HepG2 (cell line): ENCODE data around the gene SENP5. TPM values are rescaled to one million over a fixed set of nuclear protein-coding genes. Genes with fewer than 3 reads are reported as not detected.
A peak's percentile ranks its signal among the peaks of the same experiment; 100 is the strongest.

Experiments
- AGO2 ChIP-seq: fragments of 200-400 bp; formaldehyde crosslinking; optimal IDR thresholded peaks from 2 replicates; pipeline ENCODE3; 2017; ENCODE audit warnings: mild to moderate bottlenecking, low read depth, low read length, moderate library complexity
- FOXC1 ChIP-seq: sonication (generic); formaldehyde crosslinking; IDR thresholded peaks from 2 replicates; pipeline ENCODE4 v1.8.0; 2022; ENCODE audit warnings: mild to moderate bottlenecking, missing genetic modification reagents, borderline replicate concordance
- NFYC ChIP-seq: IDR thresholded peaks from 2 replicates; pipeline ENCODE4 v1.6.1; 2016; ENCODE audit warnings: missing genetic modification reagents, missing compliant biosample characterization
- NR2C2 ChIP-seq: sonication (generic); formaldehyde crosslinking; IDR thresholded peaks from 2 replicates; pipeline ENCODE4 v1.4.0; 2020; ENCODE audit warnings: missing genetic modification reagents, mild to moderate bottlenecking, moderate library complexity, borderline replicate concordance
- POLR2AphosphoS2 ChIP-seq: IDR thresholded peaks from 2 replicates; pipeline ENCODE4 v1.6.1; 2011; ENCODE audit warnings: low read depth, low read length, improper control_type of control experiment
- REPIN1 ChIP-seq: sonication (generic); formaldehyde crosslinking; IDR thresholded peaks from 2 replicates; pipeline ENCODE4 v1.8.0; 2022; ENCODE audit warnings: missing genetic modification reagents, low read depth, mild to moderate bottlenecking, borderline replicate concordance
- SIX4 ChIP-seq: sonication (generic); formaldehyde crosslinking; IDR thresholded peaks from 2 replicates; pipeline ENCODE4 v1.4.0; 2020; ENCODE audit warnings: missing genetic modification reagents
- SRY ChIP-seq: sonication (generic); formaldehyde crosslinking; IDR thresholded peaks from 2 replicates; pipeline ENCODE4 v1.8.0; 2022; ENCODE audit warnings: mild to moderate bottlenecking, missing genetic modification reagents
- ZNF431 ChIP-seq: sonication (generic); formaldehyde crosslinking; IDR thresholded peaks from 2 replicates; pipeline ENCODE4 v1.9.0; 2022; ENCODE audit warnings: missing genetic modification reagents, low read depth, mild to moderate bottlenecking, borderline replicate concordance
- polyA plus RNA-seq, 8 experiments: library from polyadenylated mRNA; depleted of rRNA in 3 of 8; stranded (reverse) in 7 of 8; unstranded in 1 of 8; fragments of >200 nt; fragmentation: Illumina TruSeq in 4 of 8; extraction: Trizol in 4 of 8; gene quantifications; 2 replicates each; pipeline versions ENCODE4 v1.2.1 to v1.2.3, GENCODE V29; 2011 to 2016; ENCODE audit warnings: low read depth in 4 of 8, missing spikeins in 1 of 8, mixed read lengths in 1 of 8; ENCODE audit not compliant: insufficient read depth in 1 of 8
- total RNA-seq, 5 experiments: library from RNA; depleted of rRNA; stranded (reverse); fragments of >200 nt; fragmentation: Illumina TruSeq; extraction: Trizol; gene quantifications; 2 replicates each; pipeline ENCODE4 v1.2.3, GENCODE V29; 2016; ENCODE audit warnings: low read depth in 1 of 5
- TF ChIP-seq, protein P1 (sequence below): sonication (generic); formaldehyde crosslinking; IDR thresholded peaks from 2 replicates; pipeline ENCODE4 v1.4.0; 2020; ENCODE audit warnings: missing genetic modification reagents, borderline replicate concordance
- TF ChIP-seq, protein P2 (sequence below): IDR thresholded peaks from 2 replicates; pipeline ENCODE4 v1.6.1; 2016; ENCODE audit warnings: low read depth, control low read depth
- TF ChIP-seq, protein P3 (sequence below): sonication (generic); formaldehyde crosslinking; conservative IDR thresholded peaks from 2 replicates; pipeline ENCODE4 v1.8.0; 2022; ENCODE audit warnings: mild to moderate bottlenecking, moderate library complexity, missing genetic modification reagents
- TF ChIP-seq, protein P4 (sequence below): sonication (generic); formaldehyde crosslinking; IDR thresholded peaks from 2 replicates; pipeline ENCODE4 v1.4.0; 2020; ENCODE audit warnings: mild to moderate bottlenecking, missing genetic modification reagents
- TF ChIP-seq, protein P5 (sequence below): sonication (generic); formaldehyde crosslinking; IDR thresholded peaks from 2 replicates; pipeline ENCODE4 v1.4.0; 2020; ENCODE audit warnings: missing genetic modification reagents

Gene SENP5
- total and polyA plus RNA-seq, 2 of the 13 experiments (the other 11 are each of a cell fraction or from before 2014, with no cell fraction given) = 17.6 to 30.9 TPM

DNA sequence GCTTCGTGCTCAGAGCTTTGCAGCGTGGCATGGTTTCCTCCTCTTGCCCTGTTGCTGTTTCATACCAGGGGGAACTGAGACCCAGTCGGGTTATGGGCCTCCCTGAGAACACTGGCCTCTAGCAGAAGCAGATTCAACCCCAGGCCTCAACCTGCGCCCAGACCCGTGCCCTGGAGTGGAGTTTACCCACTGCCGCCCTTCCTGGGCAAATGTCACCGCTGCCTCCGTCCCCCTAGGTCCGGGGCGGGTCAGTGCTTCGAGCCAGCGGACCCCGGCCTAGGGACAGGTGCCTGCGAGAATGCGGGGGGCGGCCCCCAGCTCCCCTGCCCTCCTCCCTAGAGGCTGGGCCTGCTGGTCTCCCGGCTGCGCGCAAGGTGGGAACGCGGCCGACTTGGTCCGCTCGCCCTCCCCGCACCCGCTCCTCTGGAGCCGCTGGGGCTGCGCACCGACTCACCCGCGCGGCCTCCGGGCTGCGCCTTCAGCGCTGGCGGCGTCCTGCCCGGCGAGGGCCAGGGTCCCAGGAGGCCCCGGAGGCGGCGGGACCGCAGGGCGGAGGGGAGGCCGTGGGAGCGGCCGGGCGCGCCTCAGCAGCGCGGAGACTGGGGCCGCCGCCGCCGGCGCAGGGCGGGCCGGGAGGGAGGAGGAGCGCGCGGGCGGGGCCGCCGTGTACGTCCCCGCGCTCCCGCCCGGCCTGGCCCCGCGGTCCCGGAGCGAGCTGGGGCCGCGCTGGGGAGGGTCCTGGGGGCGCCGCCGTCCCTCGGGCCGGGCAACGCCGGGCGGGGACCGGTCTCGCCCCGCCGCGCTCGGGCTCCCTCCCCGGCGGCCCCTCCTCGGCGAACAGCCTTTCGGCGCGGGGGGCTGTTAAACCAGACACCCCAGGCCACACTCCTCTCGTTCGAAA is 100.8 kb downstream of the SENP5 start, which contains the start of gene PIGZ (continued):
- 0 out of 2 replicates have a peak, but pooled peaks have one; percentile 45 for TF ChIP-seq REPIN1
- no peak for TF ChIP-seq NFYC
- peak; percentile 62; the same call in 1 of the 2 replicates for TF ChIP-seq FOXC1 (CRISPR knock-in tag)
- TF ChIP-seq, protein P1, sequence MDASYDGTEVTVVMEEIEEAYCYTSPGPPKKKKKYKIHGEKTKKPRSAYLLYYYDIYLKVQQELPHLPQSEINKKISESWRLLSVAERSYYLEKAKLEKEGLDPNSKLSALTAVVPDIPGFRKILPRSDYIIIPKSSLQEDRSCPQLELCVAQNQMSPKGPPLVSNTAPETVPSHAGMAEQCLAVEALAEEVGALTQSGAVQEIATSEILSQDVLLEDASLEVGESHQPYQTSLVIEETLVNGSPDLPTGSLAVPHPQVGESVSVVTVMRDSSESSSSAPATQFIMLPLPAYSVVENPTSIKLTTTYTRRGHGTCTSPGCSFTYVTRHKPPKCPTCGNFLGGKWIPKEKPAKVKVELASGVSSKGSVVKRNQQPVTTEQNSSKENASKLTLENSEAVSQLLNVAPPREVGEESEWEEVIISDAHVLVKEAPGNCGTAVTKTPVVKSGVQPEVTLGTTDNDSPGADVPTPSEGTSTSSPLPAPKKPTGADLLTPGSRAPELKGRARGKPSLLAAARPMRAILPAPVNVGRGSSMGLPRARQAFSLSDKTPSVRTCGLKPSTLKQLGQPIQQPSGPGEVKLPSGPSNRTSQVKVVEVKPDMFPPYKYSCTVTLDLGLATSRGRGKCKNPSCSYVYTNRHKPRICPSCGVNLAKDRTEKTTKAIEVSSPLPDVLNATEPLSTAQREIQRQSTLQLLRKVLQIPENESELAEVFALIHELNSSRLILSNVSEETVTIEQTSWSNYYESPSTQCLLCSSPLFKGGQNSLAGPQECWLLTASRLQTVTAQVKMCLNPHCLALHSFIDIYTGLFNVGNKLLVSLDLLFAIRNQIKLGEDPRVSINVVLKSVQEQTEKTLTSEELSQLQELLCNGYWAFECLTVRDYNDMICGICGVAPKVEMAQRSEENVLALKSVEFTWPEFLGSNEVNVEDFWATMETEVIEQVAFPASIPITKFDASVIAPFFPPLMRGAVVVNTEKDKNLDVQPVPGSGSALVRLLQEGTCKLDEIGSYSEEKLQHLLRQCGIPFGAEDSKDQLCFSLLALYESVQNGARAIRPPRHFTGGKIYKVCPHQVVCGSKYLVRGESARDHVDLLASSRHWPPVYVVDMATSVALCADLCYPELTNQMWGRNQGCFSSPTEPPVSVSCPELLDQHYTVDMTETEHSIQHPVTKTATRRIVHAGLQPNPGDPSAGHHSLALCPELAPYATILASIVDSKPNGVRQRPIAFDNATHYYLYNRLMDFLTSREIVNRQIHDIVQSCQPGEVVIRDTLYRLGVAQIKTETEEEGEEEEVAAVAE (CRISPR knock-in tag) = no peak
- TF ChIP-seq, protein P2, sequence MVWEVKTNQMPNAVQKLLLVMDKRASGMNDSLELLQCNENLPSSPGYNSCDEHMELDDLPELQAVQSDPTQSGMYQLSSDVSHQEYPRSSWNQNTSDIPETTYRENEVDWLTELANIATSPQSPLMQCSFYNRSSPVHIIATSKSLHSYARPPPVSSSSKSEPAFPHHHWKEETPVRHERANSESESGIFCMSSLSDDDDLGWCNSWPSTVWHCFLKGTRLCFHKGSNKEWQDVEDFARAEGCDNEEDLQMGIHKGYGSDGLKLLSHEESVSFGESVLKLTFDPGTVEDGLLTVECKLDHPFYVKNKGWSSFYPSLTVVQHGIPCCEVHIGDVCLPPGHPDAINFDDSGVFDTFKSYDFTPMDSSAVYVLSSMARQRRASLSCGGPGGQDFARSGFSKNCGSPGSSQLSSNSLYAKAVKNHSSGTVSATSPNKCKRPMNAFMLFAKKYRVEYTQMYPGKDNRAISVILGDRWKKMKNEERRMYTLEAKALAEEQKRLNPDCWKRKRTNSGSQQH (CRISPR knock-in tag) = 0 out of 2 replicates have a peak, but pooled peaks have one; percentile 33
- TF ChIP-seq, protein P3, sequence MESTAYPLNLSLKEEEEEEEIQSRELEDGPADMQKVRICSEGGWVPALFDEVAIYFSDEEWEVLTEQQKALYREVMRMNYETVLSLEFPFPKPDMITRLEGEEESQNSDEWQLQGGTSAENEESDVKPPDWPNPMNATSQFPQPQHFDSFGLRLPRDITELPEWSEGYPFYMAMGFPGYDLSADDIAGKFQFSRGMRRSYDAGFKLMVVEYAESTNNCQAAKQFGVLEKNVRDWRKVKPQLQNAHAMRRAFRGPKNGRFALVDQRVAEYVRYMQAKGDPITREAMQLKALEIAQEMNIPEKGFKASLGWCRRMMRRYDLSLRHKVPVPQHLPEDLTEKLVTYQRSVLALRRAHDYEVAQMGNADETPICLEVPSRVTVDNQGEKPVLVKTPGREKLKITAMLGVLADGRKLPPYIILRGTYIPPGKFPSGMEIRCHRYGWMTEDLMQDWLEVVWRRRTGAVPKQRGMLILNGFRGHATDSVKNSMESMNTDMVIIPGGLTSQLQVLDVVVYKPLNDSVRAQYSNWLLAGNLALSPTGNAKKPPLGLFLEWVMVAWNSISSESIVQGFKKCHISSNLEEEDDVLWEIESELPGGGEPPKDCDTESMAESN (CRISPR knock-in tag) = peak; percentile 32; the same call in 1 of the 2 replicates
- peak; percentile 55; the same call in 1 of the 2 replicates for TF ChIP-seq SRY (CRISPR knock-in tag)
- TF ChIP-seq, protein P4, sequence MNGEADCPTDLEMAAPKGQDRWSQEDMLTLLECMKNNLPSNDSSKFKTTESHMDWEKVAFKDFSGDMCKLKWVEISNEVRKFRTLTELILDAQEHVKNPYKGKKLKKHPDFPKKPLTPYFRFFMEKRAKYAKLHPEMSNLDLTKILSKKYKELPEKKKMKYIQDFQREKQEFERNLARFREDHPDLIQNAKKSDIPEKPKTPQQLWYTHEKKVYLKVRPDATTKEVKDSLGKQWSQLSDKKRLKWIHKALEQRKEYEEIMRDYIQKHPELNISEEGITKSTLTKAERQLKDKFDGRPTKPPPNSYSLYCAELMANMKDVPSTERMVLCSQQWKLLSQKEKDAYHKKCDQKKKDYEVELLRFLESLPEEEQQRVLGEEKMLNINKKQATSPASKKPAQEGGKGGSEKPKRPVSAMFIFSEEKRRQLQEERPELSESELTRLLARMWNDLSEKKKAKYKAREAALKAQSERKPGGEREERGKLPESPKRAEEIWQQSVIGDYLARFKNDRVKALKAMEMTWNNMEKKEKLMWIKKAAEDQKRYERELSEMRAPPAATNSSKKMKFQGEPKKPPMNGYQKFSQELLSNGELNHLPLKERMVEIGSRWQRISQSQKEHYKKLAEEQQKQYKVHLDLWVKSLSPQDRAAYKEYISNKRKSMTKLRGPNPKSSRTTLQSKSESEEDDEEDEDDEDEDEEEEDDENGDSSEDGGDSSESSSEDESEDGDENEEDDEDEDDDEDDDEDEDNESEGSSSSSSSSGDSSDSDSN (CRISPR knock-in tag) = peak; percentile 79
- TF ChIP-seq AGO2 = peak; percentile 76
- TF ChIP-seq NR2C2 (CRISPR knock-in tag) = 0 out of 2 replicates have a peak, but pooled peaks have one; percentile 22
- TF ChIP-seq, protein P5, sequence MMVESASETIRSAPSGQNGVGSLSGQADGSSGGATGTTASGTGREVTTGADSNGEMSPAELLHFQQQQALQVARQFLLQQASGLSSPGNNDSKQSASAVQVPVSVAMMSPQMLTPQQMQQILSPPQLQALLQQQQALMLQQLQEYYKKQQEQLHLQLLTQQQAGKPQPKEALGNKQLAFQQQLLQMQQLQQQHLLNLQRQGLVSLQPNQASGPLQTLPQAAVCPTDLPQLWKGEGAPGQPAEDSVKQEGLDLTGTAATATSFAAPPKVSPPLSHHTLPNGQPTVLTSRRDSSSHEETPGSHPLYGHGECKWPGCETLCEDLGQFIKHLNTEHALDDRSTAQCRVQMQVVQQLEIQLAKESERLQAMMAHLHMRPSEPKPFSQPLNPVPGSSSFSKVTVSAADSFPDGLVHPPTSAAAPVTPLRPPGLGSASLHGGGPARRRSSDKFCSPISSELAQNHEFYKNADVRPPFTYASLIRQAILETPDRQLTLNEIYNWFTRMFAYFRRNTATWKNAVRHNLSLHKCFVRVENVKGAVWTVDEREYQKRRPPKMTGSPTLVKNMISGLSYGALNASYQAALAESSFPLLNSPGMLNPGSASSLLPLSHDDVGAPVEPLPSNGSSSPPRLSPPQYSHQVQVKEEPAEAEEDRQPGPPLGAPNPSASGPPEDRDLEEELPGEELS (CRISPR knock-in tag) = no peak
- TF ChIP-seq SIX4 = no peak
- TF ChIP-seq POLR2AphosphoS2 = no peak
- TF ChIP-seq ZNF431 (CRISPR knock-in tag) = peak; percentile 19; the same call in 1 of the 2 replicates
